K562 (cell line): ENCODE measurements around the gene LAMTOR4. TPM values are rescaled to one million over a fixed set of nuclear protein-coding genes. Genes with fewer than 3 reads are reported as not detected.
A peak's percentile ranks its signal among the peaks of the same experiment; 100 is the strongest.

ENCODE experiments used
- ATF7 ChIP-seq: fragments of 450-650 bp; IDR thresholded peaks from 2 replicates; pipeline ENCODE4 v1.7.1; 2014; ENCODE audit warnings: mild to moderate bottlenecking, moderate library complexity
- BRCA1 ChIP-seq, 2 experiments: fragments of 450-650 bp in 1 of 2; sonication (generic) in 1 of 2; formaldehyde crosslinking in 1 of 2; IDR thresholded peaks; 2 replicates each; pipeline versions ENCODE4 v1.5.0 to v1.6.1; 2017 to 2020; ENCODE audit warnings: mild to moderate bottlenecking in 1 of 2, missing genetic modification reagents in 1 of 2
- CSDE1 ChIP-seq, 2 experiments: fragments of 450-650 bp; IDR thresholded peaks; 2 replicates each; pipeline ENCODE4 v1.6.1; 2016; ENCODE audit warnings: mild to moderate bottlenecking in 1 of 2
- FOXJ3 ChIP-seq: sonication (generic); formaldehyde crosslinking; IDR thresholded peaks from 2 replicates; pipeline ENCODE4 v1.4.0; 2020; ENCODE audit warnings: mild to moderate bottlenecking, missing genetic modification reagents
- USF2 ChIP-seq: sonication (generic); formaldehyde crosslinking; IDR thresholded peaks from 2 replicates; pipeline ENCODE4 v1.5.0; 2020; ENCODE audit warnings: missing genetic modification reagents
- ZNF121 ChIP-seq: sonication (generic); formaldehyde crosslinking; conservative IDR thresholded peaks from 2 replicates; pipeline ENCODE4 v1.8.0; 2022; ENCODE audit warnings: missing genetic modification reagents
- ZNF124 ChIP-seq: sonication (generic); formaldehyde crosslinking; IDR thresholded peaks from 2 replicates; pipeline ENCODE4 v1.8.1; 2022; ENCODE audit warnings: missing genetic modification reagents
- ZNF41 ChIP-seq: fragments of 250-450 bp; sonication (Bioruptor Pico); conservative IDR thresholded peaks from 2 replicates; pipeline ENCODE4 v1.4.0; 2020; ENCODE audit warnings: mild to moderate bottlenecking
- ZNF518B ChIP-seq: fragments of 250-450 bp; sonication (Bioruptor Pico); IDR thresholded peaks from 2 replicates; pipeline ENCODE4 v1.5.0; 2021; ENCODE audit warnings: mild to moderate bottlenecking, moderate library complexity
- polyA plus RNA-seq, 8 experiments: library from polyadenylated mRNA; depleted of rRNA in 4 of 8; stranded (reverse) in 5 of 8; unstranded in 3 of 8; fragments of >200 nt; fragmentation: Nextera tagmentation in 2 of 8; fragmentation: Illumina TruSeq in 1 of 8; extraction: Ambion mirVana in 2 of 8; extraction: Trizol in 1 of 8; gene quantifications; 2 replicates each; pipeline versions ENCODE4 v1.2.1 to v1.2.3, GENCODE V29; 2011 to 2014; ENCODE audit warnings: inconsistent platforms in 1 of 8, missing spikeins in 1 of 8
- total RNA-seq, 7 experiments: library from RNA; depleted of rRNA in 6 of 7; stranded (reverse); fragments of >200 nt in 6 of 7; fragmentation: Illumina TruSeq in 2 of 7; extraction: Trizol in 2 of 7; gene quantifications; 2 replicates each; pipeline versions ENCODE4 v1.2.1 to v1.2.3, GENCODE V29; 2011 to 2021; ENCODE audit warnings: low replicate concordance in 1 of 7
- TF ChIP-seq, protein P1 (sequence below), 2 experiments: fragments of 450-650 bp; IDR thresholded peaks; 2 replicates each; pipeline ENCODE4 v1.6.1; 2016; ENCODE audit warnings: mild to moderate bottlenecking in 2 of 2, borderline replicate concordance in 1 of 2, low read depth in 1 of 2, moderate library complexity in 1 of 2
- TF ChIP-seq, protein P2 (sequence below): IDR thresholded peaks from 2 replicates; pipeline ENCODE4 v1.6.1; 2011; ENCODE audit warnings: borderline replicate concordance, low read depth, mild to moderate bottlenecking, moderate library complexity, low read length; ENCODE audit not compliant: insufficient read depth, poor library complexity, severe bottlenecking

Gene LAMTOR4
- total and polyA plus RNA-seq, 9 of the 15 experiments (the other 6 are each of a cell fraction or from before 2014, with no cell fraction given): 79.6 to 314 (median 195) TPM

- TF ChIP-seq ATF7 (0 out of 2 replicates have a peak, but pooled peaks have one; percentile 17), USF2 (CRISPR knock-in tag) (peak; percentile 46; the same call in 1 of the 2 replicates), ZNF41 (0 out of 2 replicates have a peak, but pooled peaks have one; percentile 35), FOXJ3 (CRISPR knock-in tag) (no peak), ZNF121 (CRISPR knock-in tag) (peak; percentile 81), CSDE1 (IDR thresholded peaks at IDR 0.05) (no peak), ZNF518B (CRISPR knock-in tag) (no peak), ZNF124 (CRISPR knock-in tag) (no peak), BRCA1 (IDR thresholded peaks at IDR 0.05) (no peak), BRCA1 (CRISPR knock-in tag; IDR thresholded peaks at IDR 0.05) (no peak)
- TF ChIP-seq, protein P1, sequence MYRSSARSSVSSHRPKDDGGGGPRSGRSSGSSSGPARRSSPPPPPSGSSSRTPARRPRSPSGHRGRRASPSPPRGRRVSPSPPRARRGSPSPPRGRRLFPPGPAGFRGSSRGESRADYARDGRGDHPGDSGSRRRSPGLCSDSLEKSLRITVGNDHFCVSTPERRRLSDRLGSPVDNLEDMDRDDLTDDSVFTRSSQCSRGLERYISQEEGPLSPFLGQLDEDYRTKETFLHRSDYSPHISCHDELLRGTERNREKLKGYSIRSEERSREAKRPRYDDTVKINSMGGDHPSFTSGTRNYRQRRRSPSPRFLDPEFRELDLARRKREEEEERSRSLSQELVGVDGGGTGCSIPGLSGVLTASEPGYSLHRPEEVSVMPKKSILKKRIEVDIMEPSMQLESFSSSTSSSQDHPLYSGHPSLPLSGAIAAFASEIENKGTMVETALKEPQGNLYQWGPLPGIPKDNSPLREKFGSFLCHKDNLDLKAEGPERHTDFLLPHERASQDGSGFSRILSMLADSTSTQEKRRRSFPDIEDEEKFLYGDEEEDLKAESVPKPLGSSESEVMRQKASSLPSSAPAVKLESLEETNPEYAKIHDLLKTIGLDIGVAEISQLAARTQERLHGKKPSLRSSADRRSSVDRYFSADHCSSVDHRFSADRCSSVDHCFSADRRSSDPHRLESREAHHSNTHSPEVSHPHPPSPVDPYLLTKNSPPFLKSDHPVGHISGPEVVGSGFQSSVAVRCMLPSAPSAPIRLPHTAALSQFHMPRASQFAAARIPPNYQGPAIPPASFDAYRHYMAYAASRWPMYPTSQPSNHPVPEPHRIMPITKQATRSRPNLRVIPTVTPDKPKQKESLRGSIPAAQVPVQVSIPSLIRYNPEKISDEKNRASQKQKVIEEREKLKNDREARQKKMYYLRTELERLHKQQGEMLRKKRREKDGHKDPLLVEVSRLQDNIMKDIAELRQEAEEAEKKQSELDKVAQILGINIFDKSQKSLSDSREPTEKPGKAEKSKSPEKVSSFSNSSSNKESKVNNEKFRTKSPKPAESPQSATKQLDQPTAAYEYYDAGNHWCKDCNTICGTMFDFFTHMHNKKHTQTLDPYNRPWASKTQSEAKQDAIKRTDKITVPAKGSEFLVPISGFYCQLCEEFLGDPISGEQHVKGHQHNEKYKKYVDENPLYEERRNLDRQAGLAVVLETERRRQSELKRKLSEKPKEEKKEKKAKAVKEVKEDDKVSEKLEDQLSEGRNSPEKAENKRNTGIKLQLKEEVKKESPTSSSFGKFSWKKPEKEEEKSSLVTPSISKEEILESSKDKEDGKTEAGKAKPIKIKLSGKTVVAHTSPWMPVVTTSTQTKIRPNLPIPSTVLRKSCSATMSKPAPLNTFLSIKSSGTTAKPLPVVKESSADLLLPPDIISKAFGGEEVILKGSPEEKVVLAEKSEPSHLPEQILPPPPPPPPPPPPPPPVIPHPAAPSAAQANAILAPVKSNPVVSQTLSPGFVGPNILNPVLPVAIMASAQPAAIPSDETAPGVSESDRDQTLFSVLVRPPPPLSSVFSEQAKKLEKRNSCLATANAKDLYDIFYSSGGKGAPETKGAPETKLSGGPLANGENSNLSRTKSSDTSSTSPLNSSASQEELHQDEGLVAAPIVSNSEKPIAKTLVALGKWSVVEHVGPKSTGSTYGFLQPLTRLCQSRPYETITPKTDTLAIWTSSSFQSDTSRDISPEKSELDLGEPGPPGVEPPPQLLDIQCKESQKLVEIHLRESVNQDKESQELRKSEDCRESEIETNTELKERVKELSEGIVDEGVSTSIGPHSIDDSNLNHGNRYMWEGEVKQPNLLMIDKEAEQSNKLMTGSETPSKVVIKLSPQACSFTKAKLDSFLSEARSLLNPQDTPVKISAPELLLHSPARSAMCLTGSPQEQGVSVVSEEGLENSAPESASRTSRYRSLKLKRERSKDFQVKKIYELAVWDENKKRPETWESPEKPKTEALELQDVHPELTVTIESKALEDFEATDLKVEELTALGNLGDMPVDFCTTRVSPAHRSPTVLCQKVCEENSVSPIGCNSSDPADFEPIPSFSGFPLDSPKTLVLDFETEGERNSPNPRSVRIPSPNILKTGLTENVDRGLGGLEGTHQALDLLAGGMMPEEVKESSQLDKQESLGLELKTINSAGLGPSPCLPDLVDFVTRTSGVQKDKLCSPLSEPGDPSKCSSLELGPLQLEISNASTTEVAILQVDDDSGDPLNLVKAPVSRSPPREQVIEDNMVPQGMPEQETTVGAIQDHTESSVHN (IDR thresholded peaks at IDR 0.05; ENCODE audit: borderline replicate concordance in 1 of 2, low read depth in 1 of 2): no peak
- TF ChIP-seq, protein P2, sequence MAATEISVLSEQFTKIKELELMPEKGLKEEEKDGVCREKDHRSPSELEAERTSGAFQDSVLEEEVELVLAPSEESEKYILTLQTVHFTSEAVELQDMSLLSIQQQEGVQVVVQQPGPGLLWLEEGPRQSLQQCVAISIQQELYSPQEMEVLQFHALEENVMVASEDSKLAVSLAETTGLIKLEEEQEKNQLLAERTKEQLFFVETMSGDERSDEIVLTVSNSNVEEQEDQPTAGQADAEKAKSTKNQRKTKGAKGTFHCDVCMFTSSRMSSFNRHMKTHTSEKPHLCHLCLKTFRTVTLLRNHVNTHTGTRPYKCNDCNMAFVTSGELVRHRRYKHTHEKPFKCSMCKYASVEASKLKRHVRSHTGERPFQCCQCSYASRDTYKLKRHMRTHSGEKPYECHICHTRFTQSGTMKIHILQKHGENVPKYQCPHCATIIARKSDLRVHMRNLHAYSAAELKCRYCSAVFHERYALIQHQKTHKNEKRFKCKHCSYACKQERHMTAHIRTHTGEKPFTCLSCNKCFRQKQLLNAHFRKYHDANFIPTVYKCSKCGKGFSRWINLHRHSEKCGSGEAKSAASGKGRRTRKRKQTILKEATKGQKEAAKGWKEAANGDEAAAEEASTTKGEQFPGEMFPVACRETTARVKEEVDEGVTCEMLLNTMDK: peak; percentile 82
Measured at GRCh38 chr7:100130608-100131453, 17.9 kb upstream of the LAMTOR4 start (continued).
